Keratinocyte (primary cell): ENCODE data around the gene GPX4. TPM values are rescaled to one million over a fixed set of nuclear protein-coding genes. Genes with fewer than 3 reads are reported as not detected.

Source experiments
- DNase-seq: peaks from one replicate; pipeline ENCODE4 v3.0.0-alpha.2; 2011; ENCODE audit warnings: low read depth, missing footprints, low spot score
- FAIRE-seq: peaks from 2 replicates; lab custom pipeline; 2011; peaks lifted over from hg19 to GRCh38; lab: Jason Lieb, UNC
- H2AFZ ChIP-seq: 2 replicates; pipeline ENCODE4 v1.6.0; 2012; ENCODE audit warnings: low read length, control low read depth, inconsistent platforms; ENCODE audit not compliant: control insufficient read depth
- H3K27ac ChIP-seq: 2 replicates; pipeline ENCODE4 v1.5.1; 2011; ENCODE audit warnings: low read length; ENCODE audit not compliant: control insufficient read depth, insufficient read depth
- H3K27me3 ChIP-seq: 3 replicates; pipeline ENCODE4 v1.6.0; 2011; ENCODE audit warnings: low read length; ENCODE audit not compliant: control insufficient read depth, insufficient read depth; ENCODE audit errors: extremely low read depth
- H3K36me3 ChIP-seq, 2 experiments: 2 replicates in 1 of 2; 3 replicates in 1 of 2; pipeline ENCODE4 v1.5.1; 2011; ENCODE audit warnings: low read length in 2 of 2, mild to moderate bottlenecking in 1 of 2; ENCODE audit not compliant: control insufficient read depth in 2 of 2, insufficient read depth in 2 of 2; ENCODE audit errors: extremely low read depth in 1 of 2
- H3K4me1 ChIP-seq: 3 replicates; pipeline ENCODE4 v1.5.1; 2011; ENCODE audit warnings: low read length; ENCODE audit not compliant: control insufficient read depth, insufficient read depth; ENCODE audit errors: extremely low read depth
- H3K4me2 ChIP-seq: 3 replicates; pipeline ENCODE4 v1.6.0; 2011; ENCODE audit warnings: low read depth, low read length; ENCODE audit not compliant: control insufficient read depth, insufficient read depth; ENCODE audit errors: extremely low read depth
- H3K4me3 ChIP-seq, 3 experiments: fragments of 200-600 bp in 1 of 3; sonication (generic) in 1 of 3; 2 replicates in 2 of 3; 3 replicates in 1 of 3; pipeline ENCODE4 v1.5.1; 2011 to 2016; ENCODE audit warnings: low read length in 3 of 3, mild to moderate bottlenecking in 3 of 3, control low read depth in 2 of 3, inconsistent platforms in 1 of 3, low read depth in 1 of 3, mixed read lengths in 1 of 3, mixed run types in 1 of 3, moderate library complexity in 1 of 3; ENCODE audit not compliant: control insufficient read depth in 2 of 3, insufficient read depth in 2 of 3; ENCODE audit errors: extremely low read depth in 1 of 3
- H3K79me2 ChIP-seq: 2 replicates; pipeline ENCODE4 v1.6.0; 2012; ENCODE audit warnings: low read length; ENCODE audit not compliant: control insufficient read depth, insufficient read depth
- H3K9ac ChIP-seq: 3 replicates; pipeline ENCODE4 v1.6.0; 2011; ENCODE audit warnings: low read length; ENCODE audit not compliant: control insufficient read depth, insufficient read depth; ENCODE audit errors: extremely low read depth
- H3K9me1 ChIP-seq: 3 replicates; pipeline ENCODE4 v1.6.0; 2011; ENCODE audit warnings: low read length; ENCODE audit not compliant: control insufficient read depth, insufficient read depth; ENCODE audit errors: extremely low read depth
- H3K9me3 ChIP-seq: 2 replicates; pipeline ENCODE4 v1.5.1; 2012; ENCODE audit warnings: low read depth, low read length; ENCODE audit not compliant: control insufficient read depth
- H4K20me1 ChIP-seq: 3 replicates; pipeline ENCODE4 v1.6.0; 2011; ENCODE audit warnings: low read length; ENCODE audit not compliant: control insufficient read depth, insufficient read depth; ENCODE audit errors: extremely low read depth
- EZH2 ChIP-seq: IDR thresholded peaks from one replicate; pipeline ENCODE4 v1.6.1; 2012; ENCODE audit warnings: inconsistent platforms, mild to moderate bottlenecking, low read length, moderate library complexity
- dilution Hi-C: fragments of 300-500 bp; cut with MboI; formaldehyde crosslinking; loops from one replicate; pipeline ENCODE4 v1.7.0; 2020; ENCODE audit warnings: low sequenced_read_pairs; ENCODE audit not compliant: extremely low pct_ligation_motif_present
- polyA plus RNA-seq, 5 experiments: library from polyadenylated mRNA; depleted of rRNA in 3 of 5; stranded (reverse) in 3 of 5; stranded (forward) in 1 of 5; unstranded in 1 of 5; fragments of >200 nt; gene quantifications; 1 replicate in 1 of 5; 2 replicates in 3 of 5; 3 replicates in 1 of 5; pipeline versions ENCODE4 v1.2.1 to v1.2.3, GENCODE V29; 2011 to 2012; ENCODE audit warnings: missing spikeins in 2 of 5, low read depth in 1 of 5, low replicate concordance in 1 of 5
- TF ChIP-seq, protein P1 (sequence below), 3 experiments: IDR thresholded peaks in 1 of 3; conservative IDR thresholded peaks in 1 of 3; optimal IDR thresholded peaks in 1 of 3; 2 replicates in 2 of 3; 3 replicates in 1 of 3; pipeline versions ENCODE3 to v1.5.1; 2011; ENCODE audit warnings: low read length in 3 of 3, mild to moderate bottlenecking in 3 of 3, moderate library complexity in 2 of 3, control low read depth in 1 of 3, inconsistent platforms in 1 of 3; ENCODE audit not compliant: insufficient read depth in 2 of 3; ENCODE audit errors: extremely low read depth in 1 of 3

The GPX4 gene
- polyA plus RNA-seq, 1 donor (not counting 4 experiments of a cell fraction or from before 2014, with no cell fraction given) = 193 TPM

DNA sequence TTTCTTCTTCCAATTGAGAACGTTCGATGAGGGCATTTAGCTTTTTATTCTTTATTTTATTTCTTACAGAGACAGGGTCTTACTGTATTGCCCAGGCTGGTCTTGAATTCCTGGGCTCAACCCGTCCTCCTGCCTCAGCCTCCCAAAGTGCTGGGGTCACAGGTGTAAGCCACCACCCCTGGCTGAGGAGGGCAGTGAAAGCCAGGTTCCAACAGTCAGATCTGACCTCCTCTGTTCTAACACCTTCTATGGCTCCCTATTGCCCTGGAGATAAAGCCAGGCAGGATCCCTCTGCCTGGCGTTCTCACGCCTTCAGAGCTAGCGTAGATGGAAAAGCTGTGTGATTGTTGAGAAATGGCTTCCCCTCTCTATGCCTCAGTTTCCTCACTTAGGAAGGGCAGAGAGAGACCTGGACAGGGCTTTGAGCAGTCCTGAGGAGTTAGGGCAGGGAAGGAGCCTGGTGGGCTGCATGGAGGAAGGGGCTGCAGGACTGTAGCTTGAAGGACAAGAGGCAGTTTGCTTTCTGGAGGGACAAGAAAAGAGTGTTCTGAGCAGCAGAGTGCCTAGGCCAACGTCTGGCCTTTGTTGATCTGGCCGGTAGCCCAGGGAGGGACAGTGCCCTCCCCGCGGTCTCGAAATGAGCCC, 31.3 kb upstream of the GPX4 start:
- H3K4me1 ChIP-seq = peaks cover 9% of the 10 kb centered on the region
- no peak for TF ChIP-seq EZH2
- TF ChIP-seq, protein P1, sequence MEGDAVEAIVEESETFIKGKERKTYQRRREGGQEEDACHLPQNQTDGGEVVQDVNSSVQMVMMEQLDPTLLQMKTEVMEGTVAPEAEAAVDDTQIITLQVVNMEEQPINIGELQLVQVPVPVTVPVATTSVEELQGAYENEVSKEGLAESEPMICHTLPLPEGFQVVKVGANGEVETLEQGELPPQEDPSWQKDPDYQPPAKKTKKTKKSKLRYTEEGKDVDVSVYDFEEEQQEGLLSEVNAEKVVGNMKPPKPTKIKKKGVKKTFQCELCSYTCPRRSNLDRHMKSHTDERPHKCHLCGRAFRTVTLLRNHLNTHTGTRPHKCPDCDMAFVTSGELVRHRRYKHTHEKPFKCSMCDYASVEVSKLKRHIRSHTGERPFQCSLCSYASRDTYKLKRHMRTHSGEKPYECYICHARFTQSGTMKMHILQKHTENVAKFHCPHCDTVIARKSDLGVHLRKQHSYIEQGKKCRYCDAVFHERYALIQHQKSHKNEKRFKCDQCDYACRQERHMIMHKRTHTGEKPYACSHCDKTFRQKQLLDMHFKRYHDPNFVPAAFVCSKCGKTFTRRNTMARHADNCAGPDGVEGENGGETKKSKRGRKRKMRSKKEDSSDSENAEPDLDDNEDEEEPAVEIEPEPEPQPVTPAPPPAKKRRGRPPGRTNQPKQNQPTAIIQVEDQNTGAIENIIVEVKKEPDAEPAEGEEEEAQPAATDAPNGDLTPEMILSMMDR (optimal IDR thresholded peaks at IDR 0.05 in 1 of 3, IDR thresholded peaks at IDR 0.05 in 1 of 3, conservative IDR thresholded peaks at IDR 0.05 in 1 of 3; ENCODE audit: extremely low read depth in 1 of 3, insufficient read depth in 2 of 3, low read length in 3 of 3) = no peak

GRCh38 chr19:1073063-1073955, 30.5 kb upstream of the GPX4 start:
- Histone ChIP-seq H3K4me3 (no peak overlapping the region), H3K4me1 (peaks cover 9% of the 10 kb centered on the region), H3K9me1 (no peaks in the 10 kb centered on the region), H3K36me3 (no peaks in the 10 kb centered on the region), H3K79me2 (no peaks in the 10 kb centered on the region), H4K20me1 (no peaks in the 10 kb centered on the region), H3K9me3 (no peaks in the 10 kb centered on the region), H2AFZ (no peak overlapping the region), H3K4me2 (no peak overlapping the region), H3K27me3 (peaks cover 16% of the 10 kb centered on the region), H3K27ac (no peak overlapping the region), H3K9ac (no peak overlapping the region)
- dilution Hi-C loops = no loop called here
- TF ChIP-seq, protein P1 (optimal IDR thresholded peaks at IDR 0.05 in 1 of 3, IDR thresholded peaks at IDR 0.05 in 1 of 3, conservative IDR thresholded peaks at IDR 0.05 in 1 of 3; ENCODE audit: extremely low read depth in 1 of 3, insufficient read depth in 2 of 3, low read length in 3 of 3) = no peak
- DNase-seq = no peak
- FAIRE-seq = no peak

More for the DNA sequence above, 31.3 kb upstream of the GPX4 start:
- no peak overlapping the region for H3K27ac ChIP-seq
- H3K27me3 ChIP-seq = peaks cover 16% of the 10 kb centered on the region
- H3K9me1 ChIP-seq = no peaks in the 10 kb centered on the region
- dilution Hi-C loops = no loop called here
- no peak for FAIRE-seq
- H3K79me2 ChIP-seq = no peaks in the 10 kb centered on the region
- H3K9ac ChIP-seq = no peak overlapping the region
- no peak overlapping the region for H3K4me2 ChIP-seq
- no peaks in the 10 kb centered on the region for H4K20me1 ChIP-seq
- no peak for DNase-seq
- H3K9me3 ChIP-seq = no peaks in the 10 kb centered on the region
- H2AFZ ChIP-seq = no peak overlapping the region
- no peak overlapping the region for H3K4me3 ChIP-seq
- no peaks in the 10 kb centered on the region for H3K36me3 ChIP-seq
